Measurements from ENCODE around the gene PPM1H. TPM values are rescaled to one million over a fixed set of nuclear protein-coding genes. Genes with fewer than 3 reads are reported as not detected.

The PPM1H gene
- total RNA-seq, 5 donors from 2014 or later (not counting 1 experiment from before 2014, with no cell fraction given): 0.18 to 0.82 (median 0.42) TPM

DNA sequence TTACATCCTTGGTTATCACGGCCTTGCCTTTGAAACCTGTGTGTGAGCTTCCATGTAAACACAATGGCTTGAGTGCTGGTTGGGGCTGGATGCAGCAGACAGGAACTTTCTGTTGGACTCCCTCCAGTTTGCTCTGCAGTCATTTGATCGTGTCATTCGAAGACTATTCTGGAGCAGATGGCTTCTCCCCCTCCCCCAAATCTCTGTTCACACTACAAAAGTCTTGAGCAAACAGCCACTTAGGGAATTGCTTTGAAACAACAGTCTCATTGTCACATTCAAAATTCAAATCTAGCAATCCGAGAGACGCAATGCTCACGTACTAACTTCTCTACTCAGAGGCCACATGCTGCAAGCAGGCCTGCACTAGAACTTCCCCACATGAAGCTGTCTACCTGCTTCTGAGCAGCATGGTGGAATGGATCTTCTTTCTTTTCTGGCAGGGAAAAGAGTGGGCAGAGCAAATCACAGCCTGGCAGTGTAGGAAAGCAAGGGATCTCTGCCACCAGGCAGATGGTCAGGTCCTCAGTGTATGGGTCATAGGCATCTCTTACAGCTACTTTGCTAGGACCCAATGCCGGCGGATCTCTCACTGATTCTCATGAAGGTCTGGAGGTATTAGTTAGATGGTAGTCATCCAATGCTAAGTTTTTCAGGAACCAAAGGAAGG is 214.2 kb downstream of the PPM1H start:
- CTCF ChIA-PET: no interaction called here
- Histone ChIP-seq H3K4me3 (ENCODE audit: control insufficient read depth in 1 of 2, extremely low read depth in 1 of 2, low read length in 1 of 2) (no peak overlapping the region), H3K27ac (ENCODE audit: low read length) (no peak overlapping the region), H3K36me3 (ENCODE audit: control insufficient read depth in 2 of 2, extremely low read depth in 1 of 2, insufficient read depth in 1 of 2, low read length in 1 of 2) (no peaks in the 10 kb centered on the region), H3K4me1 (ENCODE audit: control insufficient read depth in 1 of 2, extremely low read depth in 1 of 2, insufficient read depth in 2 of 2, low read length in 2 of 2) (no peaks in the 10 kb centered on the region), H3K9me3 (no peaks in the 10 kb centered on the region), H3K27me3 (replicated peaks in 1 of 2; ENCODE audit: control insufficient read depth in 2 of 2, extremely low read depth in 1 of 2, insufficient read depth in 2 of 2, low read length in 1 of 2) (no peaks in the 10 kb centered on the region)
- Mint-ChIP-seq H3K4me1 (no peaks in the 10 kb centered on the region), H3K36me3 (no peaks in the 10 kb centered on the region), H3K4me3 (no peak overlapping the region), H3K27ac (no peak overlapping the region), H3K9me3 (no peaks in the 10 kb centered on the region), H3K27me3 (no peaks in the 10 kb centered on the region)
- POLR2A ChIA-PET: no interaction called here
- WGBS (ENCODE audit: insufficient coverage): 96% methylated on average over 7 of the region's 8 CpGs
- no peak for DNase-seq
- no peak for ATAC-seq (replicated peaks in 1 of 4)

DNA sequence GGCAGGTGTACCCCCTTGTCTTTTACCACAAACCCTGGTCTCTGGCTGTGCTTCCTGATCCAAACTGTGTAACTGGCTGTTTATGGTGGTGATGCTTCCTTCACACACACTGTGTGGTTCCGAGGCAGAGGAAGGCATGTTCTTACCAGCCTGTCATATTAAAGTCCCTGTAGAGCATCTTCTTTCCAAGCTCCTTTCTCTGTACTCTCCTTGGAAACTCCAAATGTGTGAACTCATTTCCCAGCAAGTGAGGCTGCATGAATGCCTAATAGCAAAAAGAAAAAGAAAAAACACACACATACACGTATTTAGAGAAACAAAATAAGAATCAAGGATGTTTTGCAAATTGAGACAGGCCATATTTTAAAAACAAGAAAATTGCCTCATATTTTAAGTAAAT is 214.9 kb downstream of the PPM1H start:
- H3K27ac Mint-ChIP-seq: no peak overlapping the region
- H3K36me3 ChIP-seq (ENCODE audit: control insufficient read depth in 2 of 2, extremely low read depth in 1 of 2, insufficient read depth in 1 of 2, low read length in 1 of 2): no peaks in the 10 kb centered on the region
- no peaks in the 10 kb centered on the region for H3K4me1 ChIP-seq (ENCODE audit: control insufficient read depth in 1 of 2, extremely low read depth in 1 of 2, insufficient read depth in 2 of 2, low read length in 2 of 2)
- ChIA-PET CTCF (no interaction called here), POLR2A (no interaction called here)
- no peaks in the 10 kb centered on the region for H3K9me3 ChIP-seq
- no peak for DNase-seq
- no peak overlapping the region for H3K4me3 Mint-ChIP-seq
- WGBS (ENCODE audit: insufficient coverage): no CpG with 5 or more reads among the region's 2 CpGs
- no peaks in the 10 kb centered on the region for H3K27me3 Mint-ChIP-seq
- H3K27me3 ChIP-seq (replicated peaks in 1 of 2; ENCODE audit: control insufficient read depth in 2 of 2, extremely low read depth in 1 of 2, insufficient read depth in 2 of 2, low read length in 1 of 2): no peaks in the 10 kb centered on the region
- ATAC-seq (replicated peaks in 1 of 4): no peak
- H3K36me3 Mint-ChIP-seq: no peaks in the 10 kb centered on the region
- H3K9me3 Mint-ChIP-seq: no peaks in the 10 kb centered on the region
- H3K27ac ChIP-seq (ENCODE audit: low read length): no peak overlapping the region
- H3K4me3 ChIP-seq (ENCODE audit: control insufficient read depth in 1 of 2, extremely low read depth in 1 of 2, low read length in 1 of 2): no peak overlapping the region
- H3K4me1 Mint-ChIP-seq: no peaks in the 10 kb centered on the region

DNA sequence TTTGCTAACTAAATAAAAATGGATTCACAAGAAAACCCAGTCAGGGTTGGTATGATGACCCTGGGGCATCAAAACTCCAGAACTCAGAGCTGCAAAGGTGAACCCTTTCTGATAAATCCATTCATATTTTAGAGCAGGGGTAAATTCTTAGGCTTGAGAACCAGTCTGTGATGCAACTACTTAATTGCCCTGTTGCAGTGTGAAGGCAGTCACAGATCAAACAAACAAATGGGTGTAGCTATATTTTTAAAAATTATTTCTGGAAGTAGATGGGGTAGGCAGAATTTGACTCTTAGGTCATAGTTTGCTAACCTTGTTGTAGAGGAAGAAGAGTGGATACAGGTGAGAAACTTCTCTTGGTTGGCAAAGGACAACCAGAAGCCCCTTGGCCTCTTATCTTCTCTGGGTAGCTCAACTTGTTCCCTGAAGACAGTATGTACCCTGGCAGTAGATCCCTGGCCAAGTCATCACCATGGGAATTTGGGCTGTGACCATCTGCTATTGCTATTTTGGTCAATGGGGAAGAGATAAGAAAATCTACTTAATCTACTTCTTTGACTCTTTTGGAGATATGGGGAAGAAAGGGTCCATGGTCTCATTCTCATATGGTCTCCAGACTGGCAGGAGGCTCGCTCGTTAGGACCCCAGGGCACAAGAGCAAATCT is 216.1 kb downstream of the PPM1H start:
- no CpG with 5 or more reads among the region's 2 CpGs for WGBS (ENCODE audit: insufficient coverage)
- no peaks in the 10 kb centered on the region for H3K9me3 ChIP-seq
- ChIA-PET CTCF (no interaction called here), POLR2A (no interaction called here)
- H3K27ac Mint-ChIP-seq: no peak overlapping the region
- no peaks in the 10 kb centered on the region for H3K4me1 ChIP-seq (ENCODE audit: control insufficient read depth in 1 of 2, extremely low read depth in 1 of 2, insufficient read depth in 2 of 2, low read length in 2 of 2)
- H3K4me3 Mint-ChIP-seq: no peak overlapping the region
- no peaks in the 10 kb centered on the region for H3K36me3 Mint-ChIP-seq
- no peak for DNase-seq
- no peak for ATAC-seq (replicated peaks in 1 of 4)
- no peaks in the 10 kb centered on the region for H3K9me3 Mint-ChIP-seq
- no peaks in the 10 kb centered on the region for H3K4me1 Mint-ChIP-seq
- H3K36me3 ChIP-seq (ENCODE audit: control insufficient read depth in 2 of 2, extremely low read depth in 1 of 2, insufficient read depth in 1 of 2, low read length in 1 of 2): no peaks in the 10 kb centered on the region
- H3K4me3 ChIP-seq (ENCODE audit: control insufficient read depth in 1 of 2, extremely low read depth in 1 of 2, low read length in 1 of 2): no peak overlapping the region
- H3K27me3 ChIP-seq (replicated peaks in 1 of 2; ENCODE audit: control insufficient read depth in 2 of 2, extremely low read depth in 1 of 2, insufficient read depth in 2 of 2, low read length in 1 of 2): no peaks in the 10 kb centered on the region
- no peak overlapping the region for H3K27ac ChIP-seq (ENCODE audit: low read length)
- H3K27me3 Mint-ChIP-seq: no peaks in the 10 kb centered on the region

DNA sequence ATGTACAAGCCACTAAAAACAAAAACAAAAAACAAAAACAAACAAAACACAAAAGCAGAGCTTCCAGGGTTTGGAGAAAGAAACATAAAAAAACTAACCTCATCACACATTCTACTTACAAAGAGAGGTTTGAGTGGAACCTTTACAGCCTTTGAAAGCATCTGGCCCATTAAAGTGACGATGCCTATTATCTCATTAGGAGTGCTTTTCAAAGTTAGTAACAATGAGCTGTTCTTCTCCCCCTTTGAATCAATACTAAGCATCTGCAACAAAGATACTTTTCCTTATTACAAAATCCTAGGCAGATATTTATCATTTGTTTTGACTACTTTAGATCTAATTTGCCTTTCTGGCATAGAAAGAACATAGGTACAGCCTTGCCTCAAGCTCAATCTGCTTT is 217.3 kb downstream of the PPM1H start:
- Mint-ChIP-seq H3K27me3 (no peaks in the 10 kb centered on the region), H3K36me3 (no peaks in the 10 kb centered on the region), H3K4me3 (no peak overlapping the region), H3K27ac (no peak overlapping the region), H3K4me1 (no peaks in the 10 kb centered on the region), H3K9me3 (no peaks in the 10 kb centered on the region)
- no peaks in the 10 kb centered on the region for H3K4me1 ChIP-seq (ENCODE audit: control insufficient read depth in 1 of 2, extremely low read depth in 1 of 2, insufficient read depth in 2 of 2, low read length in 2 of 2)
- H3K9me3 ChIP-seq: no peaks in the 10 kb centered on the region
- H3K36me3 ChIP-seq (ENCODE audit: control insufficient read depth in 2 of 2, extremely low read depth in 1 of 2, insufficient read depth in 1 of 2, low read length in 1 of 2): no peaks in the 10 kb centered on the region
- no CpG with 5 or more reads among the region's 1 CpG for WGBS (ENCODE audit: insufficient coverage)
- DNase-seq: no peak
- ChIA-PET CTCF (interaction anchor here (0.6 kb wide), 2 partner anchors 25 to 653 kb away, joined by 3 read pairs; no protein-coding TSS in a partner anchor), POLR2A (no interaction called here)
- H3K27me3 ChIP-seq (replicated peaks in 1 of 2; ENCODE audit: control insufficient read depth in 2 of 2, extremely low read depth in 1 of 2, insufficient read depth in 2 of 2, low read length in 1 of 2): no peaks in the 10 kb centered on the region
- no peak for ATAC-seq (replicated peaks in 1 of 4)
- no peak overlapping the region for H3K27ac ChIP-seq (ENCODE audit: low read length)
- H3K4me3 ChIP-seq (ENCODE audit: control insufficient read depth in 1 of 2, extremely low read depth in 1 of 2, low read length in 1 of 2): no peak overlapping the region

DNA sequence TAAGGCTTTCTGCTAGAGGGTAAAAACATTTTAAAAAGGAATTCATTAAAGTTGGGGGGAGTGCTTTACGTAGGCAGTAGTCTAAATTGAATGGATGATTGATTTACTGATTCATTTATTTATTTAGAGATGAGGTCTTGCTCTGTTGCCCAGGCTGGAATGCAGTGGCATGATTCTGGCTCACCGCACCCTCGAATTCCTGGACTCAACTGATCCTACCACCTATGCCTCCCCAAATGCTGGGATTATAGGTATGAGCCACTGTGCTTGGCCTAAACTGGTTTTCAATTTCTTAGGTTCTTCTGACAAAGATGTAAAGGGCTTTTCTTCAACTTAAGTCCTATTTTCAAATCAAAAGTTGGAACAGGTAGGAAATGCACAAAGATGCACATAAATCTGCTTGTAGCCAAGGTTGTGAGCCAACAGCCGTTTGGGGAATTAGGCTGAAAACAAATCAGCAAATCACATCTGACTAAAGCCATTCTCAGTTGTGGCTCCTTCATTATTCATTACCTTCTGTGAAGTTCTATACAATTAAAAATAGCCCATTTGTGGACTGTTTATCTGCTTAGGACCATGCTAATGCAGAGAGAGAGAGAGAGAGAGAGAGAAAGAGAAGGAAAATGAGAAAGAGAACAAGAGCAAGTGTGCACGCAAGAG is 218.0 kb downstream of the PPM1H start:
- H3K4me1 ChIP-seq (ENCODE audit: control insufficient read depth in 1 of 2, extremely low read depth in 1 of 2, insufficient read depth in 2 of 2, low read length in 2 of 2): no peaks in the 10 kb centered on the region
- H3K4me3 ChIP-seq (ENCODE audit: control insufficient read depth in 1 of 2, extremely low read depth in 1 of 2, low read length in 1 of 2): no peak overlapping the region
- no peaks in the 10 kb centered on the region for H3K36me3 ChIP-seq (ENCODE audit: control insufficient read depth in 2 of 2, extremely low read depth in 1 of 2, insufficient read depth in 1 of 2, low read length in 1 of 2)
- no peak overlapping the region for H3K27ac Mint-ChIP-seq
- H3K4me1 Mint-ChIP-seq: no peaks in the 10 kb centered on the region
- H3K4me3 Mint-ChIP-seq: no peak overlapping the region
- no peaks in the 10 kb centered on the region for H3K27me3 ChIP-seq (replicated peaks in 1 of 2; ENCODE audit: control insufficient read depth in 2 of 2, extremely low read depth in 1 of 2, insufficient read depth in 2 of 2, low read length in 1 of 2)
- no peak overlapping the region for H3K27ac ChIP-seq (ENCODE audit: low read length)
- no peaks in the 10 kb centered on the region for H3K27me3 Mint-ChIP-seq
- no peak for DNase-seq
- no peaks in the 10 kb centered on the region for H3K9me3 ChIP-seq
- H3K36me3 Mint-ChIP-seq: no peaks in the 10 kb centered on the region
- 88% methylated on average over 1 of the region's 5 CpGs for WGBS (ENCODE audit: insufficient coverage)
- ChIA-PET POLR2A (no interaction called here), CTCF (interaction anchor here (0.6 kb wide), 2 partner anchors 25 to 653 kb away, joined by 3 read pairs; no protein-coding TSS in a partner anchor)
- H3K9me3 Mint-ChIP-seq: no peaks in the 10 kb centered on the region
- ATAC-seq (replicated peaks in 1 of 4): no peak

DNA sequence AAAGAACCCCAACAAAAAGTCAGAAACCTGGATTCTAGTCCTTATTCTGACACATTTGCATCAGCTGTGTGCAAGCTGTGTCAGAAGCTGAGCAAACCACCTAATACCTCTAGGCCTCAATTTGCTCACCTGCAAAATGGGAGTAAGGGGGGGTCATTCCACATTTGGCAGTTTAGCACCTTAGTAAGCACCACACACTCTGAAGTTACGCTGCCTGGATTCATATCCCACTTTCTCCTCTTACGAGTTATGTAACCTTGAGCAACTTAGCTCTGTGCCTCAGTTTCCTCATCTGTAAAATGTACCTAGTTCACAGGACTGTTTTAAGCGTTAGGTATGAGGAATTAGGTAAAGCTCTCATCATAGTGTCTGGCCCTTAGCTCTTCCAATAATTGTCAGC is 218.9 kb downstream of the PPM1H start:
- no peak overlapping the region for H3K27ac ChIP-seq (ENCODE audit: low read length)
- no peaks in the 10 kb centered on the region for H3K27me3 Mint-ChIP-seq
- WGBS (ENCODE audit: insufficient coverage): no CpG with 5 or more reads among the region's 3 CpGs
- no peaks in the 10 kb centered on the region for H3K9me3 ChIP-seq
- ChIA-PET CTCF (interaction anchor here in 1 of 2 donors (0.7 kb wide), 1 partner anchor 22 kb away, joined by 3 read pairs; no protein-coding TSS in a partner anchor), POLR2A (no interaction called here)
- no peaks in the 10 kb centered on the region for H3K27me3 ChIP-seq (replicated peaks in 1 of 2; ENCODE audit: control insufficient read depth in 2 of 2, extremely low read depth in 1 of 2, insufficient read depth in 2 of 2, low read length in 1 of 2)
- DNase-seq (no peak), ATAC-seq (replicated peaks in 1 of 4) (no peak)
- no peaks in the 10 kb centered on the region for H3K36me3 Mint-ChIP-seq
- H3K4me1 ChIP-seq (ENCODE audit: control insufficient read depth in 1 of 2, extremely low read depth in 1 of 2, insufficient read depth in 2 of 2, low read length in 2 of 2): no peaks in the 10 kb centered on the region
- H3K9me3 Mint-ChIP-seq: no peaks in the 10 kb centered on the region
- no peak overlapping the region for H3K4me3 ChIP-seq (ENCODE audit: control insufficient read depth in 1 of 2, extremely low read depth in 1 of 2, low read length in 1 of 2)
- H3K36me3 ChIP-seq (ENCODE audit: control insufficient read depth in 2 of 2, extremely low read depth in 1 of 2, insufficient read depth in 1 of 2, low read length in 1 of 2): no peaks in the 10 kb centered on the region
- H3K27ac Mint-ChIP-seq: no peak overlapping the region
- H3K4me1 Mint-ChIP-seq: no peaks in the 10 kb centered on the region
- H3K4me3 Mint-ChIP-seq: no peak overlapping the region
